Karpas-422 (cell line): ENCODE measurements around the gene FEZF2. TPM values are rescaled to one million over a fixed set of nuclear protein-coding genes. Genes with fewer than 3 reads are reported as not detected.

Source experiments
- DNase-seq: peaks from one replicate; pipeline ENCODE4 v3.0.0-alpha.2; 2015
- H2AFZ ChIP-seq: fragments of 200-600 bp; sonication (generic); 2 replicates; pipeline ENCODE4 v1.6.1; 2014; ENCODE audit warnings: antibody characterized with exemption, low read length, mixed read lengths
- H3K27ac ChIP-seq: fragments of 200-600 bp; sonication (generic); 2 replicates; pipeline ENCODE4 v1.5.1; 2014; ENCODE audit warnings: mild to moderate bottlenecking, low read length, moderate library complexity
- H3K27me3 ChIP-seq: fragments of 200-600 bp; sonication (generic); 2 replicates; pipeline ENCODE4 v1.6.1; 2014; ENCODE audit warnings: low read length, mixed read lengths
- H3K36me3 ChIP-seq: fragments of 200-600 bp; sonication (generic); 2 replicates; pipeline ENCODE4 v1.6.1; 2014; ENCODE audit warnings: low read length, mixed read lengths; ENCODE audit not compliant: insufficient read depth
- H3K4me1 ChIP-seq: fragments of 200-600 bp; sonication (generic); 2 replicates; pipeline ENCODE4 v1.6.1; 2014; ENCODE audit warnings: mild to moderate bottlenecking, low read length, mixed read lengths
- H3K4me2 ChIP-seq: fragments of 200-600 bp; sonication (generic); 2 replicates; pipeline ENCODE4 v1.6.1; 2014; ENCODE audit warnings: low read length, low read depth, mild to moderate bottlenecking; ENCODE audit not compliant: poor library complexity, severe bottlenecking
- H3K4me3 ChIP-seq: fragments of 200-600 bp; sonication (generic); 2 replicates; pipeline ENCODE4 v1.5.1; 2014; ENCODE audit warnings: mild to moderate bottlenecking, antibody characterized with exemption, low read length, mixed read lengths
- H3K79me2 ChIP-seq: fragments of 200-600 bp; sonication (generic); 2 replicates; pipeline ENCODE4 v1.6.1; 2014; ENCODE audit warnings: mild to moderate bottlenecking, low read length, mixed read lengths
- H3K9ac ChIP-seq: fragments of 200-600 bp; sonication (generic); 2 replicates; pipeline ENCODE4 v1.6.0; 2014; ENCODE audit warnings: low read length
- H3K9me2 ChIP-seq: fragments of 200-600 bp; sonication (generic), shearing (Covaris generic); replicated peaks from 2 replicates; pipeline ENCODE4 v1.6.0; 2014; ENCODE audit warnings: mild to moderate bottlenecking, low read length, moderate library complexity; ENCODE audit not compliant: insufficient read depth
- H3K9me3 ChIP-seq: fragments of 300-700, 200-600 bp; sonication (generic); 2 replicates; pipeline ENCODE4 v1.6.1; 2014; ENCODE audit warnings: low read length, mixed read lengths
- H4K20me1 ChIP-seq: fragments of 200-600 bp; sonication (generic); 2 replicates; pipeline ENCODE4 v1.6.1; 2014; ENCODE audit warnings: mild to moderate bottlenecking, antibody characterized with exemption, low read length, low read depth; ENCODE audit not compliant: insufficient read depth
- total RNA-seq: library from RNA; depleted of rRNA; stranded (reverse); fragments of >200 nt; shearing (Covaris generic); gene quantifications from 2 replicates; pipeline ENCODE4 v1.2.3, GENCODE V29; 2014; ENCODE audit warnings: low replicate concordance

Gene FEZF2
- total RNA-seq, 1 experiment from 2014 or later = not detected

GRCh38 chr3:62404321-62404720, 31.0 kb upstream of the FEZF2 start:
- Histone ChIP-seq H4K20me1 (no peaks in the 10 kb centered on the region), H3K4me3 (no peak overlapping the region), H2AFZ (no peak overlapping the region), H3K79me2 (no peaks in the 10 kb centered on the region), H3K9ac (no peak overlapping the region), H3K9me3 (no peaks in the 10 kb centered on the region), H3K36me3 (no peaks in the 10 kb centered on the region), H3K9me2 (no peaks in the 10 kb centered on the region), H3K4me2 (no peak overlapping the region), H3K27me3 (no peaks in the 10 kb centered on the region), H3K4me1 (no peaks in the 10 kb centered on the region), H3K27ac (no peak overlapping the region)
- DNase-seq = no peak

- no peaks in the 10 kb centered on the region for H3K36me3 ChIP-seq
- no peak for DNase-seq
- no peak overlapping the region for H3K9ac ChIP-seq
- no peaks in the 10 kb centered on the region for H3K79me2 ChIP-seq
- no peaks in the 10 kb centered on the region for H4K20me1 ChIP-seq
- H3K4me3 ChIP-seq = no peak overlapping the region
- H3K27ac ChIP-seq = no peak overlapping the region
- H3K4me2 ChIP-seq = no peak overlapping the region
- H3K9me2 ChIP-seq = no peaks in the 10 kb centered on the region
- no peak overlapping the region for H2AFZ ChIP-seq
- H3K9me3 ChIP-seq = no peaks in the 10 kb centered on the region
- no peaks in the 10 kb centered on the region for H3K4me1 ChIP-seq
- H3K27me3 ChIP-seq = no peaks in the 10 kb centered on the region
These were observed 30.4 kb upstream of the FEZF2 start for GRCh38 chr3:62403765-62404164.

GRCh38 chr3:62392626-62393292, 19.4 kb upstream of the FEZF2 start:
- no peak for DNase-seq
- Histone ChIP-seq H3K79me2 (no peaks in the 10 kb centered on the region), H3K36me3 (no peaks in the 10 kb centered on the region), H3K27me3 (no peaks in the 10 kb centered on the region), H3K4me3 (no peak overlapping the region), H3K27ac (no peak overlapping the region), H3K9me2 (no peaks in the 10 kb centered on the region), H3K4me1 (no peaks in the 10 kb centered on the region), H4K20me1 (no peaks in the 10 kb centered on the region), H2AFZ (no peak overlapping the region), H3K9ac (no peak overlapping the region), H3K9me3 (no peaks in the 10 kb centered on the region), H3K4me2 (no peak overlapping the region)

GRCh38 chr3:62387251-62387650, 13.9 kb upstream of the FEZF2 start:
- Histone ChIP-seq H3K4me2 (no peak overlapping the region), H3K36me3 (no peaks in the 10 kb centered on the region), H3K27ac (no peak overlapping the region)

GRCh38 chr3:62379321-62379798, 6.0 kb upstream of the FEZF2 start:
- Histone ChIP-seq H3K79me2 (no peaks in the 10 kb centered on the region), H3K27me3 (no peaks in the 10 kb centered on the region), H4K20me1 (no peaks in the 10 kb centered on the region), H3K27ac (no peak overlapping the region), H3K4me2 (no peak overlapping the region), H3K4me3 (no peak overlapping the region), H2AFZ (no peak overlapping the region), H3K9me2 (no peaks in the 10 kb centered on the region), H3K4me1 (no peaks in the 10 kb centered on the region), H3K9ac (no peak overlapping the region), H3K9me3 (no peaks in the 10 kb centered on the region), H3K36me3 (no peaks in the 10 kb centered on the region)
- no peak for DNase-seq

More at GRCh38 chr3:62387251-62387650, 13.9 kb upstream of the FEZF2 start:
- Histone ChIP-seq H3K9me3 (no peaks in the 10 kb centered on the region), H3K27me3 (no peaks in the 10 kb centered on the region), H2AFZ (no peak overlapping the region), H3K9me2 (no peaks in the 10 kb centered on the region), H3K4me1 (no peaks in the 10 kb centered on the region), H3K9ac (no peak overlapping the region), H3K4me3 (no peak overlapping the region), H4K20me1 (no peaks in the 10 kb centered on the region), H3K79me2 (no peaks in the 10 kb centered on the region)
- no peak for DNase-seq

GRCh38 chr3:62378921-62379320, 5.6 kb upstream of the FEZF2 start:
- no peak for DNase-seq
- no peak overlapping the region for H2AFZ ChIP-seq
- H3K9me2 ChIP-seq = no peaks in the 10 kb centered on the region
- H3K4me1 ChIP-seq = no peaks in the 10 kb centered on the region
- no peaks in the 10 kb centered on the region for H3K36me3 ChIP-seq
- no peak overlapping the region for H3K4me2 ChIP-seq
- H3K27me3 ChIP-seq = no peaks in the 10 kb centered on the region
- H3K79me2 ChIP-seq = no peaks in the 10 kb centered on the region
- H3K9ac ChIP-seq = no peak overlapping the region
- no peak overlapping the region for H3K27ac ChIP-seq
- H3K9me3 ChIP-seq = no peaks in the 10 kb centered on the region
- no peak overlapping the region for H3K4me3 ChIP-seq
- no peaks in the 10 kb centered on the region for H4K20me1 ChIP-seq

GRCh38 chr3:62378311-62378789, 5.0 kb upstream of the FEZF2 start:
- Histone ChIP-seq H4K20me1 (no peaks in the 10 kb centered on the region), H3K79me2 (no peaks in the 10 kb centered on the region), H3K4me2 (no peak overlapping the region), H3K27ac (no peak overlapping the region), H3K27me3 (no peaks in the 10 kb centered on the region), H3K36me3 (no peaks in the 10 kb centered on the region), H3K4me3 (no peak overlapping the region), H3K9me2 (no peaks in the 10 kb centered on the region), H3K4me1 (no peaks in the 10 kb centered on the region), H3K9me3 (no peaks in the 10 kb centered on the region), H2AFZ (no peak overlapping the region), H3K9ac (no peak overlapping the region)
- no peak for DNase-seq

GRCh38 chr3:62376906-62377877, 3.8 kb upstream of the FEZF2 start:
- no peaks in the 10 kb centered on the region for H3K27me3 ChIP-seq
- DNase-seq = no peak

More at GRCh38 chr3:62376906-62377877, 3.8 kb upstream of the FEZF2 start:
- no peaks in the 10 kb centered on the region for H3K79me2 ChIP-seq
- no peaks in the 10 kb centered on the region for H3K4me1 ChIP-seq
- no peaks in the 10 kb centered on the region for H4K20me1 ChIP-seq
- no peak overlapping the region for H3K9ac ChIP-seq
- no peaks in the 10 kb centered on the region for H3K9me2 ChIP-seq
- no peak overlapping the region for H3K27ac ChIP-seq
- H3K4me2 ChIP-seq = no peak overlapping the region
- no peaks in the 10 kb centered on the region for H3K36me3 ChIP-seq
- H3K9me3 ChIP-seq = no peaks in the 10 kb centered on the region
- H2AFZ ChIP-seq = no peak overlapping the region
- no peak overlapping the region for H3K4me3 ChIP-seq
